Measurements from ENCODE around the gene THSD4.

THSD4 gene

GRCh38 chr15:71753346-71753745 is 638.1 kb downstream of the THSD4 start:
- no peak for DNase-seq (ENCODE audit: low read depth)

GRCh38 chr15:71754660-71755059 is 639.4 kb downstream of the THSD4 start:
- DNase-seq (ENCODE audit: low read depth), result no peak

- DNase-seq (ENCODE audit: low read depth), result no peak
Observed at GRCh38 chr15:71755092-71755970, 640.1 kb downstream of the THSD4 start.

- no peak for DNase-seq (ENCODE audit: low read depth)
Observed at GRCh38 chr15:71756599-71757352, 641.5 kb downstream of the THSD4 start.

GRCh38 chr15:71757741-71758530 is 642.7 kb downstream of the THSD4 start:
- no peak for DNase-seq (ENCODE audit: low read depth)

- no peak for DNase-seq (ENCODE audit: low read depth)
Observed at GRCh38 chr15:71758711-71759110, 643.4 kb downstream of the THSD4 start.

- DNase-seq (ENCODE audit: low read depth), result no peak
Observed at GRCh38 chr15:71760852-71761251, 645.6 kb downstream of the THSD4 start.

GRCh38 chr15:71761649-71762048 is 646.4 kb downstream of the THSD4 start:
- no peak for DNase-seq (ENCODE audit: low read depth)

GRCh38 chr15:71768184-71768583 is 652.9 kb downstream of the THSD4 start:
- DNase-seq (ENCODE audit: low read depth), result no peak

GRCh38 chr15:71773206-71773859 is 658.1 kb downstream of the THSD4 start:
- no peak for DNase-seq (ENCODE audit: low read depth)

GRCh38 chr15:71775856-71776255 is 660.6 kb downstream of the THSD4 start:
- no peak for DNase-seq (ENCODE audit: low read depth)

GRCh38 chr15:71776304-71776703 is 661.0 kb downstream of the THSD4 start:
- no peak for DNase-seq (ENCODE audit: low read depth)

- DNase-seq (ENCODE audit: low read depth), result no peak
Observed at GRCh38 chr15:71777216-71777943, 662.1 kb downstream of the THSD4 start.

- no peak for DNase-seq (ENCODE audit: low read depth)
Observed at GRCh38 chr15:71779073-71779797, 664.0 kb downstream of the THSD4 start.

GRCh38 chr15:71780115-71780976 is 665.1 kb downstream of the THSD4 start:
- peak; percentile 16 for DNase-seq (ENCODE audit: low read depth)

- no peak for DNase-seq (ENCODE audit: low read depth)
Observed at GRCh38 chr15:71781179-71781964, 666.1 kb downstream of the THSD4 start.

GRCh38 chr15:71781965-71782265 is 666.6 kb downstream of the THSD4 start:
- no peak for DNase-seq (ENCODE audit: low read depth)

- no peak for DNase-seq (ENCODE audit: low read depth)
Observed at GRCh38 chr15:71782422-71783165, 667.3 kb downstream of the THSD4 start.
